Mucosa of stomach (tissue), 1 donor: Measurements from ENCODE around the gene ARCN1.
"Not testable (repeated sequence)": the region's sequence is repeated elsewhere in the genome, so short reads cannot be mapped to it uniquely, and the experiment has no call there.

ENCODE experiments used
- H3K27me3 ChIP-seq: one replicate; pipeline ENCODE4 v1.7.0; 2013; ENCODE audit warnings: mild to moderate bottlenecking, low read length; ENCODE audit not compliant: control insufficient read depth, insufficient read depth
- H3K36me3 ChIP-seq: one replicate; pipeline ENCODE4 v1.7.0; 2013; ENCODE audit warnings: low read length; ENCODE audit not compliant: control insufficient read depth, insufficient read depth
- H3K4me1 ChIP-seq: one replicate; pipeline ENCODE4 v1.7.0; 2013; ENCODE audit warnings: mild to moderate bottlenecking, low read length; ENCODE audit not compliant: control insufficient read depth, insufficient read depth
- H3K4me3 ChIP-seq: one replicate; pipeline ENCODE4 v1.7.0; 2013; ENCODE audit warnings: low read length
- H3K9ac ChIP-seq: one replicate; pipeline ENCODE4 v1.7.0; 2013; ENCODE audit warnings: mild to moderate bottlenecking, low read length, moderate library complexity
- H3K9me3 ChIP-seq: one replicate; pipeline ENCODE4 v1.7.0; 2013; ENCODE audit warnings: mild to moderate bottlenecking, low read length, moderate library complexity; ENCODE audit not compliant: control insufficient read depth
- donor health status: Pancreatic carcinoma.

ARCN1 gene

GRCh38 chr11:118596224-118597146 is 24.3 kb downstream of the ARCN1 start:
- Histone ChIP-seq H3K9me3 (no peaks in the 10 kb centered on the region), H3K4me3 (no peak overlapping the region), H3K36me3 (peaks cover 9% of the 10 kb centered on the region), H3K9ac (no peak overlapping the region), H3K4me1 (no peaks in the 10 kb centered on the region), H3K27me3 (no peaks in the 10 kb centered on the region)

GRCh38 chr11:118597556-118597955 is 25.3 kb downstream of the ARCN1 start:
- Histone ChIP-seq H3K9me3 (no peaks in the 10 kb centered on the region), H3K4me1 (no peaks in the 10 kb centered on the region), H3K36me3 (peaks cover 9% of the 10 kb centered on the region), H3K9ac (no peak overlapping the region), H3K4me3 (no peak overlapping the region), H3K27me3 (no peaks in the 10 kb centered on the region)

GRCh38 chr11:118602331-118602730 is 30.1 kb downstream of the ARCN1 start:
- H3K9ac ChIP-seq: no peak overlapping the region
- no peaks in the 10 kb centered on the region for H3K4me1 ChIP-seq
- H3K36me3 ChIP-seq: no peaks in the 10 kb centered on the region

GRCh38 chr11:118603709-118604108 is 31.5 kb downstream of the ARCN1 start:
- H3K27me3 ChIP-seq: peaks cover 21% of the 10 kb centered on the region
- not testable (repeated sequence) for H3K36me3 ChIP-seq, H3K9ac ChIP-seq, H3K9me3 ChIP-seq, H3K4me3 ChIP-seq
- peaks cover 11% of the 10 kb centered on the region for H3K4me1 ChIP-seq

More at GRCh38 chr11:118602331-118602730, 30.1 kb downstream of the ARCN1 start:
- H3K27me3 ChIP-seq: peaks cover 8% of the 10 kb centered on the region
- H3K9me3 ChIP-seq: no peaks in the 10 kb centered on the region
- H3K4me3 ChIP-seq: no peak overlapping the region

- H3K9me3 ChIP-seq: no peaks in the 10 kb centered on the region
- H3K36me3 ChIP-seq: no peaks in the 10 kb centered on the region
- H3K27me3 ChIP-seq: peaks cover 29% of the 10 kb centered on the region
- peaks cover 19% of the 10 kb centered on the region for H3K4me1 ChIP-seq
- no peak overlapping the region for H3K4me3 ChIP-seq
- no peak overlapping the region for H3K9ac ChIP-seq
These were observed 32.4 kb downstream of the ARCN1 start for GRCh38 chr11:118604566-118604965.

GRCh38 chr11:118605116-118605867 is 33.1 kb downstream of the ARCN1 start:
- H3K4me3 ChIP-seq: no peak overlapping the region
- peaks cover 27% of the 10 kb centered on the region for H3K4me1 ChIP-seq
- H3K9ac ChIP-seq: no peak overlapping the region

GRCh38 chr11:118606157-118606843 is 34.1 kb downstream of the ARCN1 start:
- Histone ChIP-seq H3K4me1 (peaks cover 35% of the 10 kb centered on the region), H3K27me3 (peaks cover 44% of the 10 kb centered on the region), H3K36me3 (no peaks in the 10 kb centered on the region), H3K9ac (no peak overlapping the region), H3K9me3 (no peaks in the 10 kb centered on the region), H3K4me3 (no peak overlapping the region)

More at GRCh38 chr11:118605116-118605867, 33.1 kb downstream of the ARCN1 start:
- Histone ChIP-seq H3K36me3 (no peaks in the 10 kb centered on the region), H3K9me3 (no peaks in the 10 kb centered on the region), H3K27me3 (peaks cover 37% of the 10 kb centered on the region)

GRCh38 chr11:118606844-118607228 is 34.6 kb downstream of the ARCN1 start:
- Histone ChIP-seq H3K36me3 (no peaks in the 10 kb centered on the region), H3K9ac (no peak overlapping the region), H3K4me1 (peaks cover 36% of the 10 kb centered on the region), H3K4me3 (no peak overlapping the region), H3K27me3 (peaks cover 45% of the 10 kb centered on the region), H3K9me3 (no peaks in the 10 kb centered on the region)

GRCh38 chr11:118607401-118608359 is 35.5 kb downstream of the ARCN1 start, which contains the start of gene PHLDB1:
PHLDB1 (plus strand) TSS chr11:118607615; CDS start chr11:118613837, 6,222 bp downstream.
- no peaks in the 10 kb centered on the region for H3K36me3 ChIP-seq
- peak within 1 kb of the TSS; percentile 19 for H3K4me3 ChIP-seq
- peaks cover 45% of the 10 kb centered on the region for H3K27me3 ChIP-seq
- peak within 1 kb of the TSS; percentile 68 for H3K9ac ChIP-seq
- H3K9me3 ChIP-seq: no peaks in the 10 kb centered on the region
- peaks cover 36% of the 10 kb centered on the region for H3K4me1 ChIP-seq

GRCh38 chr11:118608360-118609227 is 36.4 kb downstream of the ARCN1 start:
- Histone ChIP-seq H3K36me3 (no peaks in the 10 kb centered on the region), H3K4me1 (peaks cover 36% of the 10 kb centered on the region)

More at GRCh38 chr11:118608360-118609227, 36.4 kb downstream of the ARCN1 start:
- peaks cover 45% of the 10 kb centered on the region for H3K27me3 ChIP-seq
- no peaks in the 10 kb centered on the region for H3K9me3 ChIP-seq
- peak overlapping the region; percentile 68 for H3K9ac ChIP-seq
- peak overlapping the region; percentile 4 for H3K4me3 ChIP-seq
